Measurements from ENCODE around the gene RNASEH1. TPM values are rescaled to one million over a fixed set of nuclear protein-coding genes. Genes with fewer than 3 reads are reported as not detected.

The RNASEH1 gene, protein sequence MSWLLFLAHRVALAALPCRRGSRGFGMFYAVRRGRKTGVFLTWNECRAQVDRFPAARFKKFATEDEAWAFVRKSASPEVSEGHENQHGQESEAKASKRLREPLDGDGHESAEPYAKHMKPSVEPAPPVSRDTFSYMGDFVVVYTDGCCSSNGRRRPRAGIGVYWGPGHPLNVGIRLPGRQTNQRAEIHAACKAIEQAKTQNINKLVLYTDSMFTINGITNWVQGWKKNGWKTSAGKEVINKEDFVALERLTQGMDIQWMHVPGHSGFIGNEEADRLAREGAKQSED
- total RNA-seq (17.2 TPM), polyA plus RNA-seq (ENCODE audit: insufficient read depth in 1 of 8, insufficient read length in 8 of 8, low replicate concordance in 1 of 8) (10 to 100 TPM; 13.6 to 22.7 (median 20.1) TPM)
- long read RNA-seq, donor 1, transcript RNASEH1-201 (8 exons, 1,887 nt) = major isoform, 5 of 6 reads
- long read RNA-seq, donor 1, partial matches to known transcripts = 0 of 6 reads
- long read RNA-seq, donor 1, other reads (novel, unspliced or antisense) = 0 of 6 reads
- long read RNA-seq, donor 2, partial matches to known transcripts = 0 of 1 reads
- long read RNA-seq, donor 2, other reads (novel, unspliced or antisense) = 0 of 1 reads
- long read RNA-seq, donor 3, transcript RNASEH1-201 (8 exons, 1,887 nt) = major isoform, 16 of 3,278 reads
- long read RNA-seq, donor 3, partial matches to known transcripts = 3,212 of 3,278 reads
- long read RNA-seq, donor 3, other reads (novel, unspliced or antisense) = 50 of 3,278 reads
- long read RNA-seq, donor 4, partial matches to known transcripts = 0 of 3 reads
- long read RNA-seq, donor 4, other reads (novel, unspliced or antisense) = 0 of 3 reads
- long read RNA-seq, donor 5, transcript RNASEH1-201 (8 exons, 1,887 nt) = major isoform, 16 of 6,315 reads
- long read RNA-seq, donor 5, partial matches to known transcripts = 6,153 of 6,315 reads
- long read RNA-seq, donor 5, other reads (novel, unspliced or antisense) = 146 of 6,315 reads
- long read RNA-seq, donor 6, transcript RNASEH1-201 (8 exons, 1,887 nt) = major isoform, 15 of 15 reads
- long read RNA-seq, donor 6, partial matches to known transcripts = 0 of 15 reads
- long read RNA-seq, donor 6, other reads (novel, unspliced or antisense) = 0 of 15 reads
- long read RNA-seq, donor 7, transcript RNASEH1-201 (8 exons, 1,887 nt) = major isoform, 13 of 4,166 reads
- long read RNA-seq, donor 7, partial matches to known transcripts = 1,556 of 4,166 reads
- long read RNA-seq, donor 7, other reads (novel, unspliced or antisense) = 2,597 of 4,166 reads
- long read RNA-seq, donor 8, partial matches to known transcripts = 2,428 of 4,507 reads
- long read RNA-seq, donor 8, other reads (novel, unspliced or antisense) = 2,075 of 4,507 reads
- long read RNA-seq, donor 9, transcript RNASEH1-201 (8 exons, 1,887 nt) = major isoform, 6 of 2,850 reads
- long read RNA-seq, donor 9, partial matches to known transcripts = 2,822 of 2,850 reads
- long read RNA-seq, donor 9, other reads (novel, unspliced or antisense) = 22 of 2,850 reads
- long read RNA-seq, donor 10, transcript RNASEH1-201 (8 exons, 1,887 nt) = major isoform, 13 of 13 reads
- long read RNA-seq, donor 10, partial matches to known transcripts = 0 of 13 reads
- long read RNA-seq, donor 10, other reads (novel, unspliced or antisense) = 0 of 13 reads
- long read RNA-seq, donor 11, partial matches to known transcripts = 0 of 3 reads
- long read RNA-seq, donor 11, other reads (novel, unspliced or antisense) = 0 of 3 reads

DNA sequence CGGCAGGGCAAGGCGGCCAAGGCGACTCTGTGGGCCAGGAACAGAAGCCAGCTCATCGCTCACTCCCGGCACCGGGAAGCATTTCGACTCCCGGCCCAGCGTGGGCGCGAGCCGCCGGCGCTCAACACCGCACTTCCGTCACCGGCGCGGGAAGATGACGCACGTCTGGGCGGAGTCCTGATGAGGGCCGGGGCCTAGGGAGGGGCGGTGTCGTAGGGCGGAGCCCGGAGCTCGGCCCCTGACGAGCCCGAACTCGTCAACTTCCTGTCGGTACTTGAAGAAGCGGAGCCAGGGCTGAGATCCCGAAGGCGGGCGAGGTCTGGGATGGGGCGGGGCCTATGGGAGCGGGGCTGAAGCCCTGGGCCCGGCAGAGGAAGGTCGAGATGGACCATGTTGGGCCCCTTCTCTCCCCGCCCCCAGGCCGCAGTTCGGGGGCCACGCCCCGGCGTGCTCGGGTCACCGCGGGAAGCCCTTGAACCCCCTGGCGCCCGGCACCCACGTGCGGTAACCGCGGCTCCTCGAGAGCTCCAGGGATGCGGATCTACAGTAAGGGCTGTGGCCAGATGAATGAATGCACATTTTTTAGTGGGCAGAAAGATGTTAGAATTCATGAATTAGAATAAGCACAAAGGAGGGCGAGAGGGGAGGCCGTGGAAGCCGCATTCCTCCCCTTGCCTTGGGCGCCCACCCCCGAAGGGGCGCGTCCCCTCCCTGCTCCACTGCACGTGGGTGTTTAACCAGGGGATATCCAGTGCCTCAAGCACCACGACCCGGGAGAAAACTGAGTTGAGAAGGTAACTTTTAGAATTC, at the start of gene RNASEH1:
Gene RNASEH1 (minus strand): TSS at position 129 of the 810 bp plus-strand sequence. CDS start 73 bp downstream, at position 56.
- H3K4me3 ChIP-seq (ENCODE audit: low read length) = peak within 1 kb of the TSS; percentile 95
- peak; percentile 99 for DNase-seq
- under 1% methylated on average over 58 of the region's 67 CpGs for WGBS (ENCODE audit: insufficient coverage)
- peaks cover 31% of the 10 kb centered on the region for H3K36me3 ChIP-seq (ENCODE audit: control insufficient read depth, insufficient read depth, low read length)
- no peaks in the 10 kb centered on the region for H3K27me3 ChIP-seq (ENCODE audit: control insufficient read depth, insufficient read depth, low read length)
- H3K9me3 ChIP-seq (replicated peaks; ENCODE audit: control insufficient read depth, low read depth, low read length) = no peaks in the 10 kb centered on the region
- peaks cover 13% of the 10 kb centered on the region for H3K4me1 ChIP-seq (ENCODE audit: control insufficient read depth, insufficient read depth, low read length)
- H3K27ac ChIP-seq (ENCODE audit: low read length) = peak within 1 kb of the TSS; percentile 97

DNA sequence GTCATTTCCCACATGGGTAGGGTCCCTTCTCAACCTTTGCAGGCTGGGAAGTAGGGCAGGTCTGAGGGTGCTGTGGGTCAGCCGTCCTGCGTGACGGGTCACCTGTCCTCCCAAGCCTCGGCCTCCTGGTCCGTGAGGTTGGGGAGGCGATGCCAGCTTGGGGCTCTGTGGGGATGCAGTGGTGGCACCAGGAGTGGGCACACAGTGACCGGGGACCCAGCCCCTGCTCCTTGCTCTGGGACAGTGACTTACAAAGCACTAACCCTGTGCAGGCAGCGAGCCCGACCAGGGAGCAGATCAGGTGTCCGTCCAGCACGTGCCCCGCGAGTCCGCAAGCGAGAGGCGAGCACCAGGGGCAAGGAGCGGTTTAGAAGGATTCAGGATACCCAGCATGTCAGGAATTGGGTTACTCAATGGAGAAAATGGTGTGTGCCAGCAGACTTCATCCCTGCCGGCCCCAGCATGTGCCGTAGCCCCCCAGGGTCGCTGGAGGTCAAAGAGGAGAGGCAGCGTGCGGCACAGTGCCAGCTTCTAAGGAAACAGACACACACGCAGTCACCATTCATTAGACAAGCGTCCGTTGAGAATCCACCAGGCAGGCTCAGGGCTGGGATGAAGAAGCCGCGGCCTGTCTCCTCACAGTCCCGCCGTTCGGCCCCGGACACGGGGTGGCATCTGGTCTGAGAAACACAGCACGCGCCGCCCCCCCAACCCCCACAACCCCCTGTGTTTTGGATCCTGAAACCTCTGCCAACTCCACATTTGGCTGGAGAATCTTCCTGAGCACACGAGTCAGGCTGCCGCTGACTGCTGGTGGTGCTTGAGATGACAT, 48.5 kb upstream of the RNASEH1 start:
- Histone ChIP-seq H3K4me3 (ENCODE audit: low read length) (no peak overlapping the region), H3K9me3 (replicated peaks; ENCODE audit: control insufficient read depth, low read depth, low read length) (no peaks in the 10 kb centered on the region), H3K27me3 (ENCODE audit: control insufficient read depth, insufficient read depth, low read length) (no peaks in the 10 kb centered on the region), H3K36me3 (ENCODE audit: control insufficient read depth, insufficient read depth, low read length) (no peaks in the 10 kb centered on the region), H3K27ac (ENCODE audit: low read length) (no peak overlapping the region), H3K4me1 (ENCODE audit: control insufficient read depth, insufficient read depth, low read length) (no peaks in the 10 kb centered on the region)
- 72% methylated on average over 33 of the region's 37 CpGs for WGBS (ENCODE audit: insufficient coverage)
- no peak for DNase-seq

DNA sequence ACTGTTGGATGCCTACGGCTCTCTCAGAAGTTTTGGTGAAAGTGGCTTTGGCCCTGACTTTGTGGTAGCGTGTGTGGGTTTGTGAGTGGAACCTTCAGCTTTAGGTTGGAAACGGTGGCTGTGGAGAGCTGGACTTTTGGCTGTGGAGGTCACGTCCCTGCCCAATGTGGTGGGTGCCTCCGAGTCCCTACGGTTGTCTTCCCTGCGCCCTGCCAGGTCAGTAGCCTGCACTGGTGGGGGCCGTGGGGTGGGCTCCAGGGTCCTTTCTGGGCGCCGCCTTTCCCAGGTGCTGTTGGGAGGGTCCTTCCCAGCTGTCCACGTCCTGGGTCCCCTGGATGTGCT, 47.9 kb upstream of the RNASEH1 start:
- Histone ChIP-seq H3K9me3 (replicated peaks; ENCODE audit: control insufficient read depth, low read depth, low read length) (no peaks in the 10 kb centered on the region), H3K4me1 (ENCODE audit: control insufficient read depth, insufficient read depth, low read length) (no peaks in the 10 kb centered on the region), H3K27me3 (ENCODE audit: control insufficient read depth, insufficient read depth, low read length) (no peaks in the 10 kb centered on the region), H3K36me3 (ENCODE audit: control insufficient read depth, insufficient read depth, low read length) (no peaks in the 10 kb centered on the region), H3K27ac (ENCODE audit: low read length) (no peak overlapping the region), H3K4me3 (ENCODE audit: low read length) (no peak overlapping the region)
- DNase-seq = no peak
- whole genome bisulfite sequencing (ENCODE audit: insufficient coverage) = 93% methylated on average over 11 of the region's 11 CpGs

DNA sequence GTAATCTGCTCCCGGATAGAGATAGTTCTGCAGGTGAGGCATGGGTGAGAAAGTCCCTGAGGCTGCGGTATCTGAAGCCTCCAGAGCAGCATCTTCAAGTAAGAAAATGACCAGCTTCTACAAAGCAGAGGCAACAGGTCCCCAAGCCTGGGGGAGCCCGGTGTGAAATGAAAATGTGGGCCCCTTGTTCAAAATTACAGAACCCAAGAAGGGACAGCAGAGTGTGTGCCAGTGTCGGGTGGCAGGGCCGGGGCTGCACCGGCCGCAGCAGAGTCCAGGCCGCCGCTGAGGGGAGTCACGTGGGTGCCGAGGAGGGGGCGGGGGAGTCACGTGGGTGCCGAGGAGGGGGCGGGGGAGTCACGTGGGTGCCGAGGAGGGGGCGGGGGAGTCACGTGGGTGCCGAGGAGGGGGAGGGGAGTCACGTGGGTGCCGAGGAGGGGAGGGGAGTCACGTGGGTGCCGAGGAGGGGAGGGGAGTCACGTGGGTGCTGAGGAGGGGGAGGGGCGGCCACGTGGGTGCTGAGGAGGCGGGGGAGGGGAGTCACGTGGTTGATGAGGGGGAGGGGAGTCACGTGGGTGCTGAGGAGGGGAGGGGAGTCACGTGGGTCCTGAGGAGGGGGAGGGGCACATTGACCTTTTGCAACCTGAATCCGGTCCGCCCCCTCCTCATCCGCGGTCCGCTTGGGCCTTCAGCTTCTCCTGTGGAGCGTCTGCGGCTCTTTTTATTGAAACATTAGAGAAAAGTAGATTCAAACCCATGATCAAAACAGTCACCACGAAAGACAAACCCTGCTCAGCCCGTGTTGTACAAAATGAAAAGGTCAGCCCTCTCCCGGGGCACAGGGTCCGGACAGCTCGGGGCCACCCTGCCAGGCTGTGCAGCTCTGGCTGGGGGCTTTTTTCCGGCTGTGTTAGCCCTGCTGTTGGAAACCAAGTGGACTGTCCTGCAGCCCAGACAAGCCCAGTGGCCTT, 47.1 kb upstream of the RNASEH1 start:
- no peaks in the 10 kb centered on the region for H3K27me3 ChIP-seq (ENCODE audit: control insufficient read depth, insufficient read depth, low read length)
- no peak overlapping the region for H3K4me3 ChIP-seq (ENCODE audit: low read length)
- no peaks in the 10 kb centered on the region for H3K4me1 ChIP-seq (ENCODE audit: control insufficient read depth, insufficient read depth, low read length)
- DNase-seq = no peak
- peak overlapping the region; percentile 48 for H3K27ac ChIP-seq (ENCODE audit: low read length)
- no peaks in the 10 kb centered on the region for H3K36me3 ChIP-seq (ENCODE audit: control insufficient read depth, insufficient read depth, low read length)
- H3K9me3 ChIP-seq (replicated peaks; ENCODE audit: control insufficient read depth, low read depth, low read length) = no peaks in the 10 kb centered on the region
- WGBS (ENCODE audit: insufficient coverage) = 64% methylated on average over 20 of the region's 44 CpGs

DNA sequence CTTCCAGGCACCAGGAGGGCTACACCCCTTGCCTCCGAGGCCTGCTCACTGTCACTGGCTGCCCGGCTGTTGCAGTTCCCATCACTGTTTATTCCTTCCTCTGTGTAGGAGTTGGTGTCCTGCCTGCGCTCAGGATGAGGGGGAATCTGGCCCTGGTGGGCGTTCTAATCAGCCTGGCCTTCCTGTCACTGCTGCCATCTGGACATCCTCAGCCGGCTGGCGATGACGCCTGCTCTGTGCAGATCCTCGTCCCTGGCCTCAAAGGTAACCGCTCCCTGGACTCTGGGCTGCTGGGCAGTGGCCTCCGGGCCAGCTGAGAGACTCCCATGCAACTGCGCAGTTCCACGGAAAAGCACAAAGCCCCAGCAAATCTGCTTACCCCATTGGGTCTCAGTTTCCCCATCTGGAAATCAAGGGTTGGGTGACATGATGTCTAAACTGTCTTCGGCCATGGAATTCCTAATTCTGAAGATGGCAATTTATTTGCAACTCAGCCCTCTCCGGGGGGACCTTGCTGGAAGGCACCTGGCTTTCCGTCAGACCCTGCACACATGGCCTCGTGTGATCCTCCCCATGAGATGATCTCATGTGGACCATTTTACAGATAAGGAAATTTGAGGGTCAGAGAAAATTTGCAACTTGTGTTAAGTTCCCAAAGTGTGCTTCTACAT, 46.2 kb upstream of the RNASEH1 start:
- Histone ChIP-seq H3K27me3 (ENCODE audit: control insufficient read depth, insufficient read depth, low read length) (no peaks in the 10 kb centered on the region), H3K4me3 (ENCODE audit: low read length) (no peak overlapping the region), H3K9me3 (replicated peaks; ENCODE audit: control insufficient read depth, low read depth, low read length) (no peaks in the 10 kb centered on the region), H3K4me1 (ENCODE audit: control insufficient read depth, insufficient read depth, low read length) (no peaks in the 10 kb centered on the region), H3K36me3 (ENCODE audit: control insufficient read depth, insufficient read depth, low read length) (no peaks in the 10 kb centered on the region), H3K27ac (ENCODE audit: low read length) (no peak overlapping the region)
- WGBS (ENCODE audit: insufficient coverage) = 59% methylated on average over 13 of the region's 16 CpGs
- DNase-seq = no peak

DNA sequence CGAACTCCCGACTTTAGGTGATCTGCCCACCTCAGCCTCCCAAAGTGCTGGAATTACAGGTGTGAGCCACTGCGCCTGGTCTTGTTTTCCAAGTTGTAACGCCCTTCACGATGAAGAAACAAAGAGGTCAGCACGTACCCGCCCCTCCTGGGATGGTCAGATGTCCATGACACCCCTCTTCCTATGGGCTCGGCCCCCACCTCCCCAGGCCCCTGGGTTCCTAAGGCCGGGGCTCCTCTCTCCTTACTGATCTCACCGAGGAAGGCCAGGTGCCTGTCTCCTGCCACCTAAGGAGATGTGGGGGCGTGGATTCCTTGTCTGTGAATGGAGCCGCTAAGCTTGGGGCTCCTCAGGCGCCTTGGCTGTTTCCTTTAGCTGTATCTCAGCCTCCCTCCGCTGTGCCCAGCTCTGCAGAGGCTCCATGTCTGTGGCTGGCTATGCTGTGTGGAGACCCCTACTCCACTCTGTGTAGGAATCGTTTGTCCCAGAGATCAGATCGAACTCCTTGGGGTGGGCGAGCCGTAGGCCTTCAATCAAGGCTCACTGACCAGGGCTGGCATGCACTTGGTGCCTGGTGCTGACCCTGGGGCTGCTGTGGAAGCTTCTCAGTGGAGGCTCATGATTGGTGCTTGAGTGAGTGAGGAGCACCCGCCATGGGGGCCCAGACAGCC, 45.5 kb upstream of the RNASEH1 start:
- Histone ChIP-seq H3K4me1 (ENCODE audit: control insufficient read depth, insufficient read depth, low read length) (no peaks in the 10 kb centered on the region), H3K27me3 (ENCODE audit: control insufficient read depth, insufficient read depth, low read length) (no peaks in the 10 kb centered on the region), H3K4me3 (ENCODE audit: low read length) (no peak overlapping the region), H3K9me3 (replicated peaks; ENCODE audit: control insufficient read depth, low read depth, low read length) (no peaks in the 10 kb centered on the region), H3K36me3 (ENCODE audit: control insufficient read depth, insufficient read depth, low read length) (no peaks in the 10 kb centered on the region), H3K27ac (ENCODE audit: low read length) (no peak overlapping the region)
- WGBS (ENCODE audit: insufficient coverage) = 85% methylated on average over 16 of the region's 19 CpGs
- DNase-seq = no peak

Data from muscle of leg (tissue), 16 donors.